Epithelial cell of esophagus (primary cell): ENCODE measurements around the gene TBX18.

Source experiments
- DNase-seq: peaks from one replicate; pipeline ENCODE4 v3.0.0; 2010; ENCODE audit warnings: low read depth
- H3K4me3 ChIP-seq: 2 replicates; pipeline ENCODE4 v1.5.1; 2011; ENCODE audit warnings: mild to moderate bottlenecking, low read length, control low read depth
- TF ChIP-seq, protein P1 (sequence below): IDR thresholded peaks from 2 replicates; pipeline ENCODE4 v1.5.1; 2011; ENCODE audit warnings: low read depth, mild to moderate bottlenecking, low read length, control low read depth, inconsistent platforms; ENCODE audit not compliant: insufficient read depth; ENCODE audit errors: missing control alignments

Gene TBX18

DNA sequence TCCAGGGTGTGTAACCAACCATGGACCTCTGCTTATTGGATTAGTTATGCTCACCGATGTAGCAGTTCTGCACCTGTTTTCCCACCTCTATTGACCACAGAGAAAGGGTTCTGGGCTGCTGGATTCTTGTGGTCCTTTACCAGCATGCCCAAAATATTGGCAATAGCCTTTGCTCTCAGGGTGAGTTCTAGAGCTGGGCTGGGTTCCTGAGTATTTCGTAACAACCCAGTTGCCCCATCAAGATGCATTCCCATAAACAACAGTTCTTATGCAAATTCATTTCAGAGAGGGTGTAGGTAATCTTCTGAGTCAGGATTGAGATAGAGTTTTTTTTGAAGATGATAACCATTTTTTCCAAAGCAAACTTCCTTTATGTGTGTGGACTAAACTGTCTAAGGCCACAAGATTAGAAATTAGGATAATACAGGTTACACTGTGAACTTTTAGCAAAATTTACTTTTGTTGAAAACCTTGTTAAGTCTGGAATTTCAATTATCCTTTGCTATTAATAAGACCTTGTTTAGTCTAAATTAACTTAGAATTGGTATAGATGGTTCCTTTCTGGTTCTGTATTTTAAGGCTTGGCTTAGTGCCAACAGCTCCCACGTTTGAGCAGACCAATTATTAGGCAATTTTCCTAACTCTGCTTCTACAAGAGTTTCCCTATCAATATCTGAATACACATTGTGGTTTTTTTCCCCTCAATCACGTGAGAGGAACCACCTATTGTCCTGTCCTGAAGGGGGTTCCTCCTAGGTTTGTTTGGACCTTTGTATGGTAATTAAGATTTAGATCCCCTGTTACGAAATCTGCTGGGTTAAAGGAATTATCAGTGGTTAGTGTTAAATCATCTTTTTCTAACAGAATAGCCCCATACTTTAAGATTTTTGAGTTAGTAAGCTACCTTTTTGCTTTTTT, 46.1 kb downstream of the TBX18 start:
- no peak overlapping the region for H3K4me3 ChIP-seq
- TF ChIP-seq, protein P1, sequence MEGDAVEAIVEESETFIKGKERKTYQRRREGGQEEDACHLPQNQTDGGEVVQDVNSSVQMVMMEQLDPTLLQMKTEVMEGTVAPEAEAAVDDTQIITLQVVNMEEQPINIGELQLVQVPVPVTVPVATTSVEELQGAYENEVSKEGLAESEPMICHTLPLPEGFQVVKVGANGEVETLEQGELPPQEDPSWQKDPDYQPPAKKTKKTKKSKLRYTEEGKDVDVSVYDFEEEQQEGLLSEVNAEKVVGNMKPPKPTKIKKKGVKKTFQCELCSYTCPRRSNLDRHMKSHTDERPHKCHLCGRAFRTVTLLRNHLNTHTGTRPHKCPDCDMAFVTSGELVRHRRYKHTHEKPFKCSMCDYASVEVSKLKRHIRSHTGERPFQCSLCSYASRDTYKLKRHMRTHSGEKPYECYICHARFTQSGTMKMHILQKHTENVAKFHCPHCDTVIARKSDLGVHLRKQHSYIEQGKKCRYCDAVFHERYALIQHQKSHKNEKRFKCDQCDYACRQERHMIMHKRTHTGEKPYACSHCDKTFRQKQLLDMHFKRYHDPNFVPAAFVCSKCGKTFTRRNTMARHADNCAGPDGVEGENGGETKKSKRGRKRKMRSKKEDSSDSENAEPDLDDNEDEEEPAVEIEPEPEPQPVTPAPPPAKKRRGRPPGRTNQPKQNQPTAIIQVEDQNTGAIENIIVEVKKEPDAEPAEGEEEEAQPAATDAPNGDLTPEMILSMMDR = no peak
- peak; percentile 32 for DNase-seq

GRCh38 chr6:84709121-84709520, 55.3 kb downstream of the TBX18 start:
- TF ChIP-seq, protein P1 = no peak
- no peak overlapping the region for H3K4me3 ChIP-seq
- DNase-seq = no peak

DNA sequence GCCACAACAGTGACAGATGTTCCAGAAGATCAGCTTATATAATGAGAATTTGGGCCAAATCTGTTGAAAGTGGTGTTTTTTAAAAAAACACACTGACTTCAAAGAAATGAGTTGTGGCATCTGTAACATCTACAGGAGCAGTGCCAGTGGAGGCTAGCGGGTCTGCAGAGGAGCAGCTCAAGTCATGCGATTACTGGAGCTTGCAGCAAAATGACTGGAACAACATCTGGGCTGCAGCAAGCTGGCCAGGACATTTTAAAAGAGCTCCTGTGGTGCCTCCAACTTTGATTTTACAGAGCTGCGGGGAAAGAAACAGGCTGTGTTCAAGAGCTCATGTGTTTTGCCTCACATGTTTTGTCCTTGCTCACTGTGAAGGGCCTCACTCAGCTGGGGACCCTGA, 57.2 kb downstream of the TBX18 start:
- no peak for DNase-seq
- no peak overlapping the region for H3K4me3 ChIP-seq
- TF ChIP-seq, protein P1 = no peak

DNA sequence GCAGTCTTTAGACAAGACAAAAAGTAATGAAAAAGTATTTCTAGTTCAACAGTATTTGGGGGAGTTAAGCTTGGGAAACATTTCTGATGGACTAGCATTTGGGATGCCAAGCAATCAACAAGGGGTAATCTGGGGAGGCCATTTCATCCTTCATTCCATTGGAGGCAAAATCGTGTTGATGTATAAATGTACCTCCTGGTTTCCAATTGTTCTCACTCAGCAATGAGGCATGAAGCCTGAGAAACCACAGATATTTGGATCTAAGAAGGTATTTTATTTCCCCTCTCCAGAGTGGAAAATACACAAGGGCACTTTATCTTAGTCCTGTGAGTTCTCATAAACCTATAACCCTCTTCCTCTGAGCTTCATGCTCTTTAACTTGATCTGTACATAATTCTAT, 68.2 kb downstream of the TBX18 start:
- H3K4me3 ChIP-seq = no peak overlapping the region
- no peak for DNase-seq
- TF ChIP-seq, protein P1 = no peak

DNA sequence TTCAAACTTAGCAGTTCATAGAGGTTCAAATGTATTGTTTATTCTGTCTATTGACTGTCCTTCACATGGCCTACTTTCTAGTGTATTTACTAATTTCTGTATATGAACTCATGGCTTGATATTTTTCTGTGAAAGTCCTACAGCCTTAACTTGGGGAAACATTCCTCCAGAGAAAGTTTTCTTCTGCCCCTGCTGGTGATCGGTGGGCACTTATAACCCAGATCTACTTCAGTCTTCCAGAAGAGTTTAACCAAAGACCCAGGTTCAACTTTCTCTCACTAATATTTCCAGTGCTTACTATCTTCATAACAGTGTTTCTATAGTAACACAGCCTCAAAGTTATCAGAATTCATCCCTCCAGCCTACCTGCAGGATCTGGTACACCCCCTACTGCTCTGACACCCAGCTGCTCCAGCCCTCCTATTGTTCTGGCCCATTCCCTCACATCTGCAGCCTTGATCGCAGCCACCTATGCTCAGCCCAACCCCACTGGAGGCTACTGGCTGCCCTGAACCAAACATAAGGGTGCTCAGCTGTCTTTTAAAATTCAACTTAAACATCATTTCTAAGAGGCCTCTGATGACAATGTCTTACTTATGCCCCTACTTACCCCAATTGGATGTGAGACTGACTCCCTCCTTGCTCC, 72.3 kb downstream of the TBX18 start:
- TF ChIP-seq, protein P1 = no peak
- H3K4me3 ChIP-seq = no peak overlapping the region
- no peak for DNase-seq

DNA sequence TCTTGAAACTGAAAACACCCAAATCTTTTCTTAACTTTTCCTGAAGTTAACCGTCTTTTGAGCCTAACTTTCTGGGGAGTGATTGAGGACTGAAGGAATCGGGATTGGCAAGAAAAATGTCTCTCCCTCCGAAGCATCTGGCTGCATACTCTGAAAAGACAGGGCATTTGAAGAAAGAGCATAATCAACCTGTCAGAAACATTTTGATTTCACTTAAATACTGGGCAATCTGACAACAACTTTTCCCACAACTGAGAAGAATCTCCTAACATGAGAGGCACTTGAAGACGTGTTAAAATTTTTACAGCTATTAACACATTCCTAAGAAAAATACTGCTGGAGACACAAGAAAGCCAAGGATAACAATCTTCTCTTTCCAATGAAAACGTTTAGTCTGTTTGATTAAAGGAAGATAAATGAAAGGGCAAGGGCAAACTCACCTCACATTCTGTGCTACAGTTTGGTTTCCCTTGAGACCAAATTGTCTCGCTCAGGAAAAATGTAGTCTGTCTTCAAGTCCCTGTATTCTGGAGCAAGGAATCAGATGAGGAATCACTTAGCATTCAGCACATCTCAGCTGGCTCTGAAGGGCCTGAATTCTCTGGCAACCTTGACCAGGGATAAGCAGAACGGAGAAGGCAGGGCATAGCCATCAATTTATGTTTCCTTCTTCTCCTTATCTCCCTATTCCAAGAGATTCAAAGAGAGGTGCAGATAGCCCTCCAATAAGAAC, 76.1 kb downstream of the TBX18 start:
- no peak for DNase-seq
- H3K4me3 ChIP-seq = no peak overlapping the region
- TF ChIP-seq, protein P1 = no peak
